Natural killer cell treated with Interleukin-12 subunit alpha and Interleukin-12 subunit beta and Interleukin-15 and Interleukin-18, amount 100 ng/mL, for 72 hours (primary cell): ENCODE measurements around the gene ZBTB18. TPM values are rescaled to one million over a fixed set of nuclear protein-coding genes. Genes with fewer than 3 reads are reported as not detected.

ENCODE experiments used
- ATAC-seq, 2 donors: fragments of 150-1000 bp; cut with Tn5 transposase in 1 of 2; sonication (Bioruptor Pico), chemical (Tn5 transposase) in 1 of 2; 2 replicates each; pipeline ENCODE4 v1.10.0; 2021
- DNase-seq: peaks from one replicate; pipeline ENCODE4 v3.0.0; 2022; ENCODE audit warnings: low spot score
- H3K27ac Mint-ChIP-seq, 2 donors: 1 replicate in 1 of 2; 2 replicates in 1 of 2; pipeline ENCODE4 v1.8.0; 2022; ENCODE audit warnings: mixed read lengths in 2 of 2, mild to moderate bottlenecking in 1 of 2, moderate library complexity in 1 of 2
- H3K27me3 Mint-ChIP-seq, 2 donors: 1 replicate in 1 of 2; 2 replicates in 1 of 2; pipeline ENCODE4 v1.8.0; 2022; ENCODE audit warnings: mixed read lengths in 2 of 2
- H3K36me3 Mint-ChIP-seq: one replicate; pipeline ENCODE4 v1.8.0; 2022; ENCODE audit warnings: mixed read lengths
- H3K4me1 Mint-ChIP-seq, 2 donors: 1 replicate in 1 of 2; 2 replicates in 1 of 2; pipeline ENCODE4 v1.8.0; 2022; ENCODE audit warnings: low read depth in 2 of 2, mixed read lengths in 2 of 2, mild to moderate bottlenecking in 1 of 2
- H3K4me3 Mint-ChIP-seq: one replicate; pipeline ENCODE4 v1.8.0; 2022; ENCODE audit warnings: mixed read lengths
- H3K9me3 Mint-ChIP-seq: 2 replicates; pipeline ENCODE4 v1.8.0; 2022; ENCODE audit warnings: mixed read lengths
- total RNA-seq, 2 donors: library from RNA; stranded (reverse); gene quantifications; one replicate each; pipeline ENCODE4 v1.2.3, GENCODE V29; 2022

Gene ZBTB18
- total RNA-seq, 2 donors from 2014 or later = 2.3 to 3.3 TPM

GRCh38 chr1:244076740-244077139 is 25.7 kb downstream of the ZBTB18 start:
- Mint-ChIP-seq H3K27me3 (peaks cover 27 to 34% of the 10 kb centered on the region in 2 donors), H3K9me3 (no peaks in the 10 kb centered on the region), H3K27ac (no peak overlapping the region), H3K4me1 (peaks cover 16 to 19% of the 10 kb centered on the region in 2 donors), H3K4me3 (no peak overlapping the region), H3K36me3 (no peaks in the 10 kb centered on the region)
- DNase-seq = no peak
- no peak for ATAC-seq

GRCh38 chr1:244077473-244078220 is 26.6 kb downstream of the ZBTB18 start:
- no peaks in the 10 kb centered on the region for H3K36me3 Mint-ChIP-seq
- H3K27ac Mint-ChIP-seq = no peak overlapping the region
- no peaks in the 10 kb centered on the region for H3K9me3 Mint-ChIP-seq
- H3K4me1 Mint-ChIP-seq = peaks cover 16 to 19% of the 10 kb centered on the region in 2 donors
- no peak for DNase-seq
- peaks cover 33 to 43% of the 10 kb centered on the region in 2 donors for H3K27me3 Mint-ChIP-seq
- no peak for ATAC-seq
- H3K4me3 Mint-ChIP-seq = no peak overlapping the region

GRCh38 chr1:244080343-244080929 is 29.4 kb downstream of the ZBTB18 start:
- H3K4me3 Mint-ChIP-seq = no peak overlapping the region
- peaks cover 37 to 49% of the 10 kb centered on the region in 2 donors for H3K27me3 Mint-ChIP-seq
- peaks cover 2 to 3% of the 10 kb centered on the region in 2 donors for H3K4me1 Mint-ChIP-seq
- H3K36me3 Mint-ChIP-seq = no peaks in the 10 kb centered on the region
- no peaks in the 10 kb centered on the region for H3K9me3 Mint-ChIP-seq
- ATAC-seq = no peak
- no peak for DNase-seq
- no peak overlapping the region for H3K27ac Mint-ChIP-seq

GRCh38 chr1:244082969-244083368 is 31.9 kb downstream of the ZBTB18 start:
- Mint-ChIP-seq H3K4me1 (no peaks in the 10 kb centered on the region), H3K27ac (no peak overlapping the region), H3K9me3 (no peaks in the 10 kb centered on the region), H3K36me3 (no peaks in the 10 kb centered on the region), H3K27me3 (peaks cover 38 to 69% of the 10 kb centered on the region in 2 donors), H3K4me3 (no peak overlapping the region)
- ATAC-seq = no peak
- no peak for DNase-seq

- H3K4me1 Mint-ChIP-seq = no peaks in the 10 kb centered on the region
- H3K27ac Mint-ChIP-seq = no peak overlapping the region
- no peak for DNase-seq
- no peak for ATAC-seq
- H3K36me3 Mint-ChIP-seq = no peaks in the 10 kb centered on the region
- H3K4me3 Mint-ChIP-seq = no peak overlapping the region
- no peaks in the 10 kb centered on the region for H3K9me3 Mint-ChIP-seq
- H3K27me3 Mint-ChIP-seq = peaks cover 39 to 70% of the 10 kb centered on the region in 2 donors
Measured at GRCh38 chr1:244083383-244083943, 32.4 kb downstream of the ZBTB18 start.

- DNase-seq = no peak
- ATAC-seq = no peak
- Mint-ChIP-seq H3K4me1 (no peaks in the 10 kb centered on the region), H3K4me3 (no peak overlapping the region), H3K36me3 (no peaks in the 10 kb centered on the region), H3K9me3 (no peaks in the 10 kb centered on the region), H3K27ac (no peak overlapping the region), H3K27me3 (peaks cover 39 to 62% of the 10 kb centered on the region in 2 donors)
Measured at GRCh38 chr1:244084763-244085162, 33.7 kb downstream of the ZBTB18 start.

- Mint-ChIP-seq H3K4me3 (no peak overlapping the region), H3K27me3 (peaks cover 39 to 62% of the 10 kb centered on the region in 2 donors), H3K9me3 (no peaks in the 10 kb centered on the region), H3K36me3 (no peaks in the 10 kb centered on the region), H3K27ac (no peak overlapping the region), H3K4me1 (no peaks in the 10 kb centered on the region)
- no peak for DNase-seq
- ATAC-seq = no peak
Measured at GRCh38 chr1:244085891-244086290, 34.8 kb downstream of the ZBTB18 start.

- H3K27ac Mint-ChIP-seq = no peak overlapping the region
Measured at GRCh38 chr1:244087021-244087560, 36.0 kb downstream of the ZBTB18 start.

GRCh38 chr1:244087611-244088010 is 36.5 kb downstream of the ZBTB18 start:
- Mint-ChIP-seq H3K36me3 (no peaks in the 10 kb centered on the region), H3K27ac (no peak overlapping the region), H3K4me3 (no peak overlapping the region), H3K27me3 (peaks cover 31 to 62% of the 10 kb centered on the region in 2 donors), H3K4me1 (no peaks in the 10 kb centered on the region), H3K9me3 (no peaks in the 10 kb centered on the region)
- ATAC-seq (no peak), DNase-seq (no peak)

More at GRCh38 chr1:244087021-244087560, 36.0 kb downstream of the ZBTB18 start:
- Mint-ChIP-seq H3K9me3 (no peaks in the 10 kb centered on the region), H3K4me3 (no peak overlapping the region), H3K36me3 (no peaks in the 10 kb centered on the region), H3K4me1 (no peaks in the 10 kb centered on the region), H3K27me3 (peaks cover 32 to 62% of the 10 kb centered on the region in 2 donors)
- ATAC-seq = no peak
- DNase-seq = no peak

- Mint-ChIP-seq H3K27me3 (peaks cover 30 to 62% of the 10 kb centered on the region in 2 donors), H3K27ac (no peak overlapping the region), H3K36me3 (no peaks in the 10 kb centered on the region), H3K4me3 (no peak overlapping the region), H3K4me1 (no peaks in the 10 kb centered on the region), H3K9me3 (no peaks in the 10 kb centered on the region)
- no peak for DNase-seq
- ATAC-seq = no peak
Measured at GRCh38 chr1:244088161-244088560, 37.1 kb downstream of the ZBTB18 start.

- Mint-ChIP-seq H3K4me1 (no peaks in the 10 kb centered on the region), H3K27ac (no peak overlapping the region), H3K4me3 (no peak overlapping the region), H3K36me3 (no peaks in the 10 kb centered on the region), H3K9me3 (no peaks in the 10 kb centered on the region), H3K27me3 (peaks cover 23 to 61% of the 10 kb centered on the region in 2 donors)
- DNase-seq (no peak), ATAC-seq (no peak)
Measured at GRCh38 chr1:244089561-244089960, 38.5 kb downstream of the ZBTB18 start.

- DNase-seq = no peak
- no peaks in the 10 kb centered on the region for H3K36me3 Mint-ChIP-seq
- H3K4me3 Mint-ChIP-seq = no peak overlapping the region
- H3K27me3 Mint-ChIP-seq = peaks cover 20 to 55% of the 10 kb centered on the region in 2 donors
- no peak overlapping the region for H3K27ac Mint-ChIP-seq
- H3K9me3 Mint-ChIP-seq = no peaks in the 10 kb centered on the region
- no peaks in the 10 kb centered on the region for H3K4me1 Mint-ChIP-seq
- ATAC-seq = no peak
Measured at GRCh38 chr1:244090645-244091044, 39.6 kb downstream of the ZBTB18 start.

- no peaks in the 10 kb centered on the region for H3K36me3 Mint-ChIP-seq
- H3K27me3 Mint-ChIP-seq = peaks cover 16 to 37% of the 10 kb centered on the region in 2 donors
- DNase-seq = no peak
- H3K4me1 Mint-ChIP-seq = peaks cover 0 to 3% of the 10 kb centered on the region in 2 donors
- no peaks in the 10 kb centered on the region for H3K9me3 Mint-ChIP-seq
- no peak overlapping the region for H3K4me3 Mint-ChIP-seq
- ATAC-seq = no peak
- no peak overlapping the region for H3K27ac Mint-ChIP-seq
Measured at GRCh38 chr1:244092293-244092963, 41.3 kb downstream of the ZBTB18 start.
